NB4 (cell line): ENCODE results near the gene SMYD2.
A peak's percentile ranks its signal among the peaks of the same experiment; 100 is the strongest.

Source experiments
- DNase-seq: peaks from one replicate; pipeline ENCODE4 v3.0.0; 2010; ENCODE audit warnings: low read depth
- H3K4me3 ChIP-seq: one replicate; pipeline ENCODE4 v1.5.1; 2011; ENCODE audit warnings: mild to moderate bottlenecking, low read depth, low read length, moderate library complexity
- CTCF ChIP-seq: IDR thresholded peaks from one replicate; pipeline ENCODE4 v1.5.1; 2012; ENCODE audit warnings: low read depth, low read length
- MAX ChIP-seq: IDR thresholded peaks from 2 replicates; pipeline ENCODE4 v1.6.1; 2011; ENCODE audit warnings: low read depth, low read length
- MYC ChIP-seq: IDR thresholded peaks from 2 replicates; pipeline ENCODE4 v1.6.1; 2011; ENCODE audit warnings: low read depth, low read length
- POLR2A ChIP-seq: IDR thresholded peaks from 2 replicates; pipeline ENCODE4 v1.6.1; 2011; ENCODE audit warnings: mild to moderate bottlenecking; ENCODE audit not compliant: insufficient read length; ENCODE audit errors: extremely low read depth

The SMYD2 gene

GRCh38 chr1:214319938-214320337 is 39.0 kb downstream of the SMYD2 start:
- H3K4me3 ChIP-seq: no peak overlapping the region
- no peak for TF ChIP-seq POLR2A
- TF ChIP-seq CTCF: no peak
- TF ChIP-seq MYC: no peak
- TF ChIP-seq MAX: no peak
- no peak for DNase-seq

GRCh38 chr1:214321705-214322453 is 40.9 kb downstream of the SMYD2 start:
- no peak overlapping the region for H3K4me3 ChIP-seq
- DNase-seq: no peak
- TF ChIP-seq POLR2A (no peak), MYC (no peak), CTCF (no peak), MAX (no peak)

- DNase-seq: no peak
- no peak overlapping the region for H3K4me3 ChIP-seq
- TF ChIP-seq MAX (no peak), MYC (no peak), CTCF (no peak), POLR2A (no peak)
Observed at GRCh38 chr1:214324896-214325800, 44.2 kb downstream of the SMYD2 start.

- TF ChIP-seq POLR2A: no peak
- no peak for DNase-seq
- H3K4me3 ChIP-seq: no peak overlapping the region
Observed at GRCh38 chr1:214326406-214326805, 45.4 kb downstream of the SMYD2 start.

GRCh38 chr1:214327514-214327913 is 46.6 kb downstream of the SMYD2 start:
- DNase-seq: peak; percentile 37
- TF ChIP-seq MYC (no peak), CTCF (no peak), POLR2A (no peak), MAX (no peak)
- H3K4me3 ChIP-seq: no peak overlapping the region
